ENCODE measurements around the gene BRD4. TPM values are rescaled to one million over a fixed set of nuclear protein-coding genes. Genes with fewer than 3 reads are reported as not detected.

The BRD4 gene

DNA sequence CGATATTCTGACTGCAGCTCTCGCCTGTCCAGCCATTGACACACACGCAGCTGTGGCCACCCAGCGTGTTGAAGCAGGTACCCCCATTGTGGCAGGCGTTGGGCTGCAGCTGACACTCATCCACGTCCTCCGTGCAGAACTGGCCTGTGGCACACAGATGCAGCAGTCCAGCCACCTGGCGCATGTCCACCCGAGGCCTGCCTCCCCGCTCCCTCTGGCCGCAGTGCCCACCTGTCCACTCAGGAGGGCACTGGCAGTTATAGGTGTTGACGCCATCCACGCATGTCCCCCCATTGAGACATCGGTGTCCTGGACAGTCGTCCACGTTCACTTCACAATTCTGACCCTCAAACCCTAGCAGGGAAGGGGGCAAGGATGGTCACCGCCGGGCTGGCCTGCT lies 140.8 kb downstream of the BRD4 start:
- H3K56ac ChIP-seq (ENCODE audit: low read length): no peak overlapping the region
- H3K23ac ChIP-seq (ENCODE audit: low read length): no peak overlapping the region
- no peak overlapping the region for H3K18ac ChIP-seq (ENCODE audit: low read length)
- no peak overlapping the region for H3K9ac ChIP-seq (ENCODE audit: low read length)
- H2BK5ac ChIP-seq (ENCODE audit: low read length): no peak overlapping the region
- WGBS (ENCODE audit: extremely low coverage, insufficient coverage, low lambda C conversion rate): no CpG with 5 or more reads among the region's 18 CpGs
- H3K4me3 ChIP-seq (ENCODE audit: low read length): no peak overlapping the region
- no peak overlapping the region for H4K8ac ChIP-seq (ENCODE audit: low read depth, low read length)
- no peaks in the 10 kb centered on the region for H3K27me3 ChIP-seq (ENCODE audit: insufficient read depth, low read length, poor library complexity)
- H3K4ac ChIP-seq (ENCODE audit: low read depth, low read length): no peak overlapping the region
- H2AK5ac ChIP-seq (ENCODE audit: low read length): no peak overlapping the region
- no peak overlapping the region for H2BK15ac ChIP-seq (replicated peaks; ENCODE audit: low read depth)
- H3K79me2 ChIP-seq (ENCODE audit: control insufficient read depth, insufficient read depth, low read length): peaks cover 9% of the 10 kb centered on the region
- no peak for DNase-seq
- H3K4me1 ChIP-seq (ENCODE audit: control insufficient read depth, low read depth, low read length): no peaks in the 10 kb centered on the region
- no peak overlapping the region for H4K5ac ChIP-seq (ENCODE audit: low read length)
- H2BK120ac ChIP-seq (ENCODE audit: low read depth, low read length): no peak overlapping the region
- H3K4me2 ChIP-seq (ENCODE audit: low read length): no peak overlapping the region
- peaks cover 7% of the 10 kb centered on the region for H3K79me1 ChIP-seq (ENCODE audit: low read length)
- H3K27ac ChIP-seq (ENCODE audit: low read depth, low read length): no peak overlapping the region
- peaks cover 15% of the 10 kb centered on the region for H3K36me3 ChIP-seq (ENCODE audit: control insufficient read depth, insufficient read depth, low read length)

DNA sequence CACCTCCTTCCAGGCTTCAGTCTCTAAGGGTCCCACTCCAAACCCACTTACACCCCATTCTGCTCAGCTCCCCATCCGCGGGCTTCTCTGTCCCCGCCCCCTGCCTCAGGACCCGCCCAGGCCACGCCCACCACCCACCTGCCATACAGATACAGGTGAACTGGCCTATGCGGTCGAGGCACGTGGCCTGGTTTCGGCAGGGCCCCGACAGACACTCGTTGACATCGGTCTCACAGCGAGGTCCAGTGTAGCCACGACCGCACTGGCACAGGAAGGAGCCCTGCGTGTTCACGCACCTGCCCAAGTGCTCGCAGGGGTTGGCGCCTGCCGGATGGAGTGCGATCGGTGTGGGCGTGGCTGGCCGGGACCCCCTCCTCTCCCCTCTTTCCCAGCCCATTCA lies 143.5 kb downstream of the BRD4 start:
- Histone ChIP-seq H3K79me1 (ENCODE audit: low read length) (peaks cover 4% of the 10 kb centered on the region), H3K4me1 (ENCODE audit: control insufficient read depth, low read depth, low read length) (no peaks in the 10 kb centered on the region), H2AK5ac (ENCODE audit: low read length) (no peak overlapping the region), H4K8ac (ENCODE audit: low read depth, low read length) (no peak overlapping the region), H3K79me2 (ENCODE audit: control insufficient read depth, insufficient read depth, low read length) (peaks cover 2% of the 10 kb centered on the region), H2BK120ac (ENCODE audit: low read depth, low read length) (no peak overlapping the region), H3K27me3 (ENCODE audit: insufficient read depth, low read length, poor library complexity) (no peaks in the 10 kb centered on the region), H3K18ac (ENCODE audit: low read length) (no peak overlapping the region), H3K4me3 (ENCODE audit: low read length) (no peak overlapping the region), H3K23ac (ENCODE audit: low read length) (no peak overlapping the region), H3K56ac (ENCODE audit: low read length) (no peak overlapping the region), H3K36me3 (ENCODE audit: control insufficient read depth, insufficient read depth, low read length) (peaks cover 21% of the 10 kb centered on the region), H3K27ac (ENCODE audit: low read depth, low read length) (no peak overlapping the region), H3K4ac (ENCODE audit: low read depth, low read length) (no peak overlapping the region), H2BK15ac (replicated peaks; ENCODE audit: low read depth) (no peak overlapping the region), H3K9ac (ENCODE audit: low read length) (no peak overlapping the region), H4K5ac (ENCODE audit: low read length) (no peak overlapping the region), H2BK5ac (ENCODE audit: low read length) (no peak overlapping the region), H3K4me2 (ENCODE audit: low read length) (no peak overlapping the region)
- no CpG with 5 or more reads among the region's 24 CpGs for WGBS (ENCODE audit: extremely low coverage, insufficient coverage, low lambda C conversion rate)
- no peak for DNase-seq

DNA sequence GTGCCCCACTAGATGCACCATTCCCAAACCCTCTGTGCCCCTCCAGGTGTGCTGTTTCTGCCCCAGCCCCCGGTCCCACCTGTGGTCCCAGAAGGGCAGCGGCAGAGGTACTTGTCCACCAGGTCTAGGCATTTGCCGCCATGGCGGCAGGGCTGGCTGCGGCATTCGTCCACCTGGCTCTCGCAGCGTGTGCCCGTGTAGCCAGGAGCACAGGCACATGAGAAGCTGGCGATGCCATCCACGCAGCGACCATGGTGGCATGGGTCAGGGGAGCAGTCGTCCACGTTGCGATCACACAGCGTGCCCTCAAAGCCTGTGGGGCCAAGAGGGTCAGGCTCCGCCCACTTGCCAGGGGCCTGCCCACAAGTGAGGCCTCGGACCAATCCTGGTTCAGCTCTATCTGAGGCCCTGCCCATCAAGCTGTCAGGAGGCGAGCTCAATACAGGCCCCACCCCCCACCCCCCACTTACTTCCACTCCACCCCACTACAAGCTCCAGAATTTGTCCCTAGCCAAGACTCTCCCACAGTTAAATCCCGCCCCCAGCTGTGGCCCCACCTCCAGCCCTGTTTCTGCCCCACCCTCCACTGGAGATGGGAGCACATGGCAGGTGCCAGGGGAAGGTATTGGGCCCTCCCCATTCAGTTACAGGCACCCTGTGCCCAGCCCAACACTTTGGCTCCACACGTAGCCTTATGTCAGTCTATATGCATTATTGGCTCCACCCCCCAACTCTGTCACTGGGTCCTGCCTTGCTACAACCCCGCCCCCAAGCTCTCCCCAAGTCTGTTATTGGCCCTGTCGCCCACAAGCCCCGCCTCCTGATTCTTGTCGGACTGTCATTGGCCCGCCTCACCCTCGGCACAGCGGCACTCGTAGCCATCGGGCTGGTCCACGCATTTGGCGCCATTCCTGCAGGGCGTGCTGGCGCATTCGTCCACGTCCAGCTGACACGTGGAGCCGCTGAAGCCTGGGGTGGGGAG lies 145.0 kb downstream of the BRD4 start:
- Histone ChIP-seq H3K56ac (ENCODE audit: low read length) (no peak overlapping the region), H3K79me1 (ENCODE audit: low read length) (peaks cover 2% of the 10 kb centered on the region), H2AK5ac (ENCODE audit: low read length) (no peak overlapping the region), H2BK15ac (replicated peaks; ENCODE audit: low read depth) (no peak overlapping the region), H3K4me2 (ENCODE audit: low read length) (no peak overlapping the region), H3K27me3 (ENCODE audit: insufficient read depth, low read length, poor library complexity) (no peaks in the 10 kb centered on the region), H3K79me2 (ENCODE audit: control insufficient read depth, insufficient read depth, low read length) (no peaks in the 10 kb centered on the region), H2BK120ac (ENCODE audit: low read depth, low read length) (no peak overlapping the region), H3K9ac (ENCODE audit: low read length) (no peak overlapping the region), H3K4ac (ENCODE audit: low read depth, low read length) (no peak overlapping the region), H4K5ac (ENCODE audit: low read length) (no peak overlapping the region), H3K4me3 (ENCODE audit: low read length) (no peak overlapping the region), H3K18ac (ENCODE audit: low read length) (no peak overlapping the region), H3K36me3 (ENCODE audit: control insufficient read depth, insufficient read depth, low read length) (peaks cover 21% of the 10 kb centered on the region), H4K8ac (ENCODE audit: low read depth, low read length) (no peak overlapping the region), H3K4me1 (ENCODE audit: control insufficient read depth, low read depth, low read length) (no peaks in the 10 kb centered on the region), H3K23ac (ENCODE audit: low read length) (no peak overlapping the region), H2BK5ac (ENCODE audit: low read length) (no peak overlapping the region), H3K27ac (ENCODE audit: low read depth, low read length) (no peak overlapping the region)
- WGBS (ENCODE audit: extremely low coverage, insufficient coverage, low lambda C conversion rate): no CpG with 5 or more reads among the region's 38 CpGs
- peak; percentile 58 for DNase-seq

Small RNAs within 50 kb of the gene (small RNA-seq; reads per million reads assigned to genes)
- gene AC005776.1 (ENCODE audit: insufficient read depth): not detected
